Activated T-cell treated with anti-CD3 and anti-CD28 coated beads for 24 hours (primary cell): ENCODE results near the gene KLK8.
A peak's percentile ranks its signal among the peaks of the same experiment; 100 is the strongest.
"Not testable (repeated sequence)": the region's sequence is repeated elsewhere in the genome, so short reads cannot be mapped to it uniquely, and the experiment has no call there.

Source experiments
- DNase-seq: peaks from one replicate; pipeline ENCODE4 v3.0.0-alpha.2; 2020; ENCODE audit warnings: low read depth

The KLK8 gene

DNA sequence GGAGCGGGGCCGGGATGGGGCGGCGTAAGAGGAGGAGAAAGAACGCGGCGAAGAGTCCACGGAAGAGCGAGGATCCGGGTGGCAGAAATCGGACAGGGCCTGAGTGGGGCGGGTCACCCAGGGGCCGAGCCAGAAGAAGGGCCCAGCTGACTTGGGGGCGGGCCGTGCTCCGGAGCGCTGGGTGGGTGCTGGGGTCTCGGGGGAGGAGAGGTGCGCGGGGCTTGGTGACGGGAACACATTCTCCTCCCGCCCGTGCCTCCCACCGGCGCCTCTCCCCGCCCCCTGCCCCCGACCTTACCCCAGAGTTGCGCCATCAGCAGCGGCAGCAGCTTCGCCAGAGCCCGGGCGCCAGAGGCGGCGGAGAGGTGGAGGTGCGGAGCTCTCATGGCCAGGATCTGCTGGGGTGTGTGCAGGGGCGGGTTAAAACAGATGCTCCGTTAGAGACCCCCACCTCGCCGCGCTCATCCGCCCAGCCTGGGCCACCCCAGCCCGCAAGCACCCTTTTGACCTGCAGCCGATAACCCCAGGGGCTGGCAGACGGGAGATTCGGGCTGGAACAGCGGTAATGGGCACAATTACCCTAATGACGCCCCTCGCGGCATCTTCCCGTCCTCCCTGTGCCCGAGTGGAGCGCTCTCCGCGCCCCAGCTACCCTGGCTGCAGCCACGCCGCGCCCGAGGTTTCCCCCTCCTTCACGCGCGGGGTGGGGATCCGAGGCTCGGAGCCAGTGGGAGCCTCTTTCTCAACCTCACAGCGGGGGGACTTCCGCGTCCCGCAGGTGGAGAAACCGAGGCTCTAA lies 17.5 kb upstream of the KLK8 start:
- no peak for DNase-seq

DNA sequence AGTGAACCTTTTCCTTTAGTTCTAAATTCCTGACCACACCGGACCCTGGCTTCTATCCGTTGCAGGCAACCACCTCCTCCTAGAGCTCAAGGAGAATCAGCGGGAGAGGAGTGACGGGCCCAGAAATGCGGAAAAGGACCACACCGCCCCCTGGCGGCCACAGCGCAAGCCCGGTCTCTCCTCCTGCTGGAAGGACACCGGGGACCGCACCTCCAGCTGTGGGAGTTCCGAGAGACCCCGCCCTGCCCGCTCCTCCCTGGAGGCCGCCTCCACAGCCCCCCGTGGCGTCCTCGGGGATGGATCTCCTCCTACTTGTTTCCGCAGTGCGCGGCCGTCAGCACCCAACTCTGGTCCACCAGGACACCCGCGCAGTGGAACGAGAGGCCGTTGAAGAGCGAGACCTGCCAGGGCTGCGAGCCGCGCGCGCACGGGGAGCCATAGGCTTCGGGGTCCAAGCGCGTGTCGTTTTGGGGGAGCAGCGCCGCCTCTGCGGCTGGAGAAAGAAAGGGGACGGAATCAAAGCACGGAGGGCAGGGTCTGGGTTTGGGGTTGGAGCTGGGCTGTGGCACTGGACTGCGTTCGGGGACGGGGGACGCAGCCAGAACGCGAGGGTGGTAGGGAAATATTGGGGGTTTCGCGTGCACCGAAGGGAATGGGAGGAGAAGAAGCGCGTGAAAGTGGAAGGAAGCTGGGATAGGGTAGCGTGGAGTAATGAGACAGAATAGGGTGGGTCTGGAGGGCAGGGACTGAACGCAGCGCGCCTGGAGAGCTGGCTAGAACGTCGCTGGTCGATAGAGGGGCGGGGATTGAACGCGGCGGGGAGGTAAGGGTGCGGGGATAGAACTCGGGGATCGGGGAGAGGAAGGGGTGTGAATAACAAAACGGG lies 15.6 kb upstream of the KLK8 start:
- DNase-seq = peak; percentile 49

DNA sequence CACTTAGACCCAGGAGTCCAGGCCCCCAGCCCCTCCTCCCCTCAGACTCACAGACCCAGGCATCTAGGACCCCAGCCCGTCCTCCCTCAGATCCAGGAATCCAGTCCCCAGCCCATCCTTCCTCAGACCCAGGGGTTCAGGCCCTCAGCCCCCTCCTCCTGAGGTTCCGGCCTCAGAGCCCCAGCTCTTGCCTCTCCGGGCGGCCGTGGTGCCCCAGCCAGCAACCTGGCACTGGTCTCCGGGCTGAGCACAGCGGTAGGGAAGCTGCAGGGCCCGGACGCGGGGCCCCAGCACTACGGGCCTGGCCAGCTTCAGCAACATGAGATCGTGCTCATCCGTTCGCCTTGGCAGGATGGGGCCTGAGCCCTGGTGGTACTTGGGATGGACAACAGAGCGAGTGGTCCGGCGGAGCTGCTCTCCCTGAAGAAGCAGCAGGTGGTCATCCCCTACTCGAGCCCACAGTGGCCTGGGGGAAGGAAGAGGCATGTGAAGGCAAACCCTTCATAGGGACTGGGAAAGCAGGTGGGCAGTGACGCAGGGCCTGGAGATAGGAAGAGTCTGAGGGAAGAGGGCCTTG lies 14.4 kb upstream of the KLK8 start:
- no peak for DNase-seq

DNA sequence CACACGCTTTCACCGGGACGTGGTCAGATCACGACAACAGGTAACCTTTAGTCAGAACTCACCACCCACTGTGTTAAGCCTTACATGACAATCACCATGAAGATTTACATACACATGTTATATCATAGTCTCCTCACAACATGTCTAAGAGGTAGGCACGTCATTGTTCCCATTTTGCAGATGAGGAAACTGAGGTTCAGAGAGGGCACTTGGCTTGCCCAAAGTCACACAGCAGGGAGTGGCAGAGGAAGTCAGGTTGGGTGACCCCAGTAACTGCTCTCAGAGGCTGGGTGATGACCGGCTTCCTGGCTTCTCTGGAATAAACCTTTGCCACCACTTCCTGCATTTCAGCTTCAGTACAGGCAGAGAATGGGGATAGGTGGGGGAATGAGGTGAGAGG lies 12.8 kb upstream of the KLK8 start:
- no peak for DNase-seq

DNA sequence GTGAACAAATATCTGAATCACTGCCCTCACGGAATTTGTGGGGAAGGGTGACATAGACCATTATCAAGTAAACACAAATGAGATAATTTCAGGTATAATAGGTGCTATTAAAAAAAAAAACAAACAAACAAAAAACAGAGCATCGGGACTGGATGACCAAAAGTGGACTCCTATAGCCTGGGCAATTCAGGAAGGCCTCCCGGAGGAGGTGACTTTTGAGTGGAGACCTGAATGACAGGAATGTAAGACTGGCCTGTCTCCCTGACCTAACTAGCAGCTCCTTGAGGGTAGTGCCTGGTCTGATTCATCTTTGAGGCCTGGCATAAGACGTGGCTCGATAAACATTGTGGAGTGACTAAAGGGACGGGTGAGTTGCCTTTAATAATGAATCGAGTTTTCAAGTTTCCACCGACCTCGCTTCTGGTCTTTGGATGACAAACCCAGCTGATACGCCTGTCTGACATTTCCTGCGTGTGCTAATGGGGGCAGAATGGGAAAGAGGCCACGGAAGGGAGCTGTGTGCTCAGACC lies 11.3 kb upstream of the KLK8 start:
- no peak for DNase-seq

DNA sequence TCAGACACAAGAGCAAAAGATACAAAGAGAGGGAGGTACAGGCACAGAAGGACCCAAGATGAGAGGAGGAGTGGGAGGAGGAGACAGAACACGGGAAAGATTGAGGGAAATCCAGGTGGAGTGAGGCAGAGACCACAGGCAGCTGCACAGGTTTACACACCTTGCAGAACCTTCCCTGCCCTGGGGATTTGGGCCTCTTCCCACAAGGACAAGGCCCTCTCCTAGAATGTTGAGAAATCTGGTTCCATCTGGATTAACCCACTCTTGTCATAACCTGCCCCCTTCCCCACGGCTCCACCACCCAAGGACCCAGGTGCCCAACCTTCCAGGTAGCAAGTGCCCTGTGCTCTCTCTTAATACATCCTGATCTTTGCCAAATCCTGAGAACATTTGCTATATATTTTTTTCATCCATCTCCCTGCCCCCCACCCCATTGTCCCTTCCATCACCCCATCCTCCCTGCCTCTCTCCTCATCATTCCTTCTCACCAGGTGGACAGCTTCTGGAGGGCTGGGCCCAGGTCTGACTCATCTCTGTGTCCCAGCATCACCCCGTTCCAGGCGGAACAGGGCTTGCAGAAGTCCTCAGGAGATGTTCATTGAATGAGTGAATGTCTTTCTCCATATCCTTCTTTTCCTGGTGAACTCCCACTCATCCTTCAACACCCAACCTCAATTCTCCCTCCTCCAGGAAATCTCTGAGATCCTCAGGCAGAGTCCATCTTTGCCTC lies 8.8 kb upstream of the KLK8 start:
- DNase-seq = no peak

DNA sequence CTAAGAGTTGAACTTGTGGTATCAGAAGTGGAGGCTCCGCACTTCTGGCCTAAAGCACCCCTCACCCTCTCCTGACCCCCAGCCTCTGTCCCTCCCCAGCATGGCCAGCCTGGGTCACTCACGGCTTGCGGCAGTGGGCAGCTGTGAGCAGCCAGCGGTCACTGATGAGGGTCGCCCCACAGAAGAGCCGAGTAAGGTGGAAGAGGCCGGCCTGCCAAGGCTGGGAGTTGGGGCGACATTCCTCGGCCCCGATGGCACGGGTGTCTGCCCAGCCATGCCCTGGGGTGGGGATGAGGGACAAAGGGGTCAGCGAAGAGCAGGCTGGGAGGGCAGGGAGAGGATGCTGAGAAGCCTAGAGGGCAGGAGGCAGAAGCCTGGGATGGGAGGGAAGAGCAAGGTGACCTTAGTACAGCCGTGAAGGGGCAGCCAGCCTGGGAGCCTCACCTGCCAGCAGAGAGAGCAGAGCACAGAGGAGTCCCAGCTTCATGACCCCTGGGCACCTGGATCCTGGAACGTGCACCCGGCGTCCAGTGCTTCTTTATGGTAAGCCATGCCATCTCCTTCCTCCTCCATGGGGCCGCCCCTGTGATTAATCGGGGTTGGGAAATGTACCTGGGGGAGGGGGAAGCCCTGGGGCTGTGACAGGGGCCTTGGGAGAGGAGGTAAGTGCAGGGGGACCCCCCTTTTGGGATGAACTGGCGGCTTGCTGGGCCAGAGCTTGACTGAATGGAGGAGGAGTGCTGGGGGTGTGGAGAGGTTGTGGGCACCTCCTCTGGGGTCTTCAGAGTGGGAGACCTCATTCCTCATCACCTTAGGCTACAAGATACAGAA lies 7.9 kb upstream of the KLK8 start:
- no peak for DNase-seq

DNA sequence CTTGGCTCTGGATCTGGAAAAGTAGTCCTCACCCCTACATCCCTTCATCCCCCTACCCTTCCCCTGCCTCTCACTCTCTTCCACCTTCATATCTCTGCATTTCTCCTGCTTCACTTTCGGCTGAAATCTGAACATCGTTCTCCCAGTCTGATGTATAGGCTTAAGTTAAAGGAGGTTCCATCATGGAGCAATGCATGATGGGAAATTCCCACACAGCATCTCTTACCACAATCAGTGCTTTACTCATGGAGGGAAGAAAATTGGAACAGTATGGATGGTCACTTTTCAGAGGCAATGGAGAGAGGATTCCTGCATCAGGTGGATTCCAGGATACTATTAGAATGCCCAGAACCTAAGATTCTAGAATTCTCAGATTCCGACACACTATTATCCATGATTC lies 6.1 kb upstream of the KLK8 start:
- DNase-seq = no peak

DNA sequence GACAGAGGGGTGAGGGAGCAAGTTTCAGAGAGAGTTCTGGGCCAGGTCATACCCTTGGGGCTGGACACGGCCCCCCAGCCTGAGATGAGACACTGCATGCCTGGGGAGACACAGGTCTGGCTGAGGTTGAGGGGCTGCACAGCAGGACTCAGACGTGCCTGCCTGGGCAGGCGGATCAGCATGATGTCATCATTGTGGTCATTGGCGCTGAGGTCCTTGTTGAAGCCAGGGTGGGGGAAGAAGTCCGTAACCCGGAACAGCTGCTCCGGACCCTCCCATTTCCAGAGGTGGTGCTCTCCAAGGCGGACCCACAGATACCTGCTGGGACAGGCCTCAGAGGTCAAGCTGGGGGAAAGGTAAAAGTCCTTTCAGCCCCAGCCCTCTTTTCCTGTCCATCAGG lies 5.0 kb upstream of the KLK8 start:
- DNase-seq = no peak

DNA sequence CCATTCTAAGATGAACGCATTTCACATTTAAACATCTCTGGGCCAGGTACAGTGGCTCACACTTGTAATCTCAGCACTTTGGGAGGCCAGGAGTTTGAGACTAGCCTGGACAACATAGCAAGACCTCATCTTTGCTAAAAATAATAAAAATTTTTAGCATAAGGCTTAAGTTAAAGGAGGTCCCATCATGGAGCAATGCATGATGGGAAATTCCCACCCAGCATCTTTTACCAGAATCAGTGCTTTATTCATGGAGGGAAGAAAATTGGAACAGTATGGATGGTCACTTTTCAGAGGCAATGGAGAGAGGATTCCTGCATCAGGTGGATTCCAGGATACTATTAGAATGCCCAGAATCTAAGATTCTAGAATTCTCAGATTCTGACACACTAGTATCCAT lies 3.8 kb upstream of the KLK8 start:
- DNase-seq = no peak

DNA sequence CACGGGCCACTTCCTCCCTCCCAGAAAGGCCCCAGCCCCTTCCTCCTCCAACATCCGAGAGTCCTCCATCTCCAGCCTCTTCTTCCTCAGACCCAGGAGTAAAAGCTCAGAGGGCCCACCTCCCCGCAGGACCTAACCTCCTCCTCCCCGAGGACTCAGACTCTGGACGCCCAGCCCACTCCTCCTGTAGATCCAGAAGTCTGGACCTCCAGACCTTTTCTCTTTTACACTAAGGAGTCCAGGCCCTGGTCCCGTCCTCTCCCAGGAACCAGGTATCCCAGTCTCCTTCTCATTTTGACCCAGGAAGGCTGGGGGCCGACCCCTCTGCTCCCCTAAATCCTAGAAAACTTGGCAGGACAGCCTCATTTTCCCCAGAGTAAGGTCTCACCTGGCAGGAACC lies 1.9 kb upstream of the KLK8 start:
- no peak for DNase-seq

DNA sequence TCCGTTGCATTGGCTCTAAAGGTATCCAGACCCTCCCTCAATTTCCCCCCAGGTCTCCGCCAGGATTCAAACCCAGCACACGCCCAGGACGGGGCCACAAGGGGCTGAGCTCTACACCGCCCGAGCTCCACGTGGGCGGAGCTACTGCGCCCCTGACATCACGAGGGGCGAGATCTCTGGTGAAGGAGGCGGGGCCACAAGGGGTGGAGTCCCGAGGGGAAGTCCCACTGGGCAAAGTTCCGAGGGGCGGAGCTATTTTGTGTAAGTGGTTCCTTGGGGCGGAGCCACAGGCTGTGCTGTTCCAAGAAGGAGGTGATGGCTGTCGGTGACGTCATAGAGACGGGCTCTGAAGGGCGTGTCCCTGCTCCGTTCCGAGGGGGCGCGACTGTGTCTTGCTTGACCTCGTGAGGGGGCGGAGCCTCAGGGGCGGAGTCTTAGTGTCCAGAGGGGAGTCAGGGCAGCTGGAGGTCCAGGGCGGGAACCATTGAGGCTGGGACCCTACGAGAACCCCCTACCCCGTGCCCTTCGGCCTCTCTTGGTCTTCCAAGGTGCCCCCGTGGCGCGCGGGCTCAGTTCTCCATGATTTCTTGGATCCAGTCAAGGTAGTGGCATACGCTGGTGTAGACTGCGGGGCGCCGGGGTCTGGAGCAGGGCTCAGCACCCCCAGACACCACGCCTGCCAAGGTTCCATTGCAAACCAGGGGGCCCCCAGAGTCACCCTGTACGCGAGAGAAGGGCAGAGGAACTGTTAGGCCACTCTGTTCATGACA lies 1.3 kb upstream of the KLK8 start:
- DNase-seq = peak; percentile 8

DNA sequence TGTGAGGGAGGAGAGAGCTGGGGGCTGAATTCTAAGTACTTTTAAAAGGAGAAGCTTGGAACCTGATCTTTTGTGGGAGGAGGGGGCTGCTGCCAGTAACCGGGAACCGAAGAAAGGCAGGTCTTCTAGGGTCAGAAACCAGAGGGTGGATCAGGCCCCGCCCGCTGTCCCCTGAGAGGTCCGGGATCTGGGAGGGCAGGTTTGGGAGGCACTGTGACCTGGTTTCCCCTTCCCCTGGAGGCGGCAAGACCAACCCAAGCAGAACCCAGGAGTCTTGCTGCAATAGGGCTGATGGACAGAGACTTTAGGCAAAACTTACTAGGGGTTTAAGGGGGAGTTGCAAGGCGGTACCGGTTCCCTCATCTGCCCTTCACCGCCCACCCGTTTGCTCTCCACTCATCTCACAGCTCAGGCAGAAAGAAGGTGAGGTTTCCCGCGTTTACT lies 707 bp upstream of the KLK8 start:
- DNase-seq = no peak

DNA sequence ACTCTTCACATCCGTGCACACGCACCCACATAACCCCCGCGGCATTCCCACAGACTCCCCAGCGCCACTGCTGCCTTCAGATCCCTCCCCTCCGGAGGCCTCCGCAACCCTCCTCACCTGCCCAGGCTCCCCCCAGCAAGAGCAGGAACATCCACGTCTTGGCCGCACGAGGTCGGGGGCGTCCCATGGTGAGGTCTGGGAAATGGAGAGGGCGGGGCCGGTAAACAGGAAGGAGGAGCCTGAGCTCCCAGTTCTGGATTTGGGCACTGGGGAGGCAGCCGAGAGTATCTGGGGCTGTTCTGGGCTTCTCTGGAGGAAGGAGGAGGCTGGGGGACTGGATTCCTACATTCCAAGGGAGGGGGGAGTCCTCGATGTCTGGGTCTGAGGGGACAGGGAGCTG lies 423 bp downstream of the KLK8 start:
- no peak for DNase-seq

DNA sequence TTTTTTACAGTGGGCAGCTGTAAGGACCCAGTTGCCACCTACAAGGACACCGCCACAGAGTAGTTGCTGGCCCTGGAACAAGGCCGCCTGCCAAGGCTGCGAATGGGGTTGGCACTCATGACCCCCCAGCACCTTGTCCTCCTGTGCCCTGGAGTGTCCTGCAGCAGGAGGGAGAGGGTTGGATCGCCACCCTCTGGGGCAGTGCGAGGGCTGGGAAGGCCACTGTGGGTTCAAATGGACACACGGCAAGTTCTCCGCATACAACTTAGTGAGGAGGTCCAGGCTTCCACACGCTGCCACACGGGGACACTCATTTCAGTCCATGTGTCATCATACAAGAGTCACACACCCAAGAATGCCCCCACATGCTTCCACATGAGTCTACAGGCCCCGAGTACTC lies 978 bp downstream of the KLK8 start:
- no peak for DNase-seq

DNA sequence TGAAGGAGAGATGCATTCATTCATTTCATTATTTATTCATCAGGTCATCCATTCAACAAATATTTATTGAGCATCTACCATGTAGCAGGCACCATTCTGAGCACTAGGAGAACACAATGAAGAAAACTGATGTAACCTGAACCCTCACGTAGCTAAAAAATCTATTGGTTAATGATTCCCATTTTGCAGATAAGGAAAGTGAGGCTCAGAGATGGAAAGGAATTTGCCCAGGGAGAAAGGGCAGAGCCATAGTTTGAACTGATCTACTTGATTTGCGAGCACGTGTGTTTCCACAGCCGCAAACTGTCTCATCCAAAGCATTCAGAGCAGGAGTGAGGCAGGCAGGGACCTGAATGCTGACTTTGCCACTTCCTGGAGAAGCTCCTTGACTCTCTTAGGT lies 2.7 kb downstream of the KLK8 start:
- no peak for DNase-seq

DNA sequence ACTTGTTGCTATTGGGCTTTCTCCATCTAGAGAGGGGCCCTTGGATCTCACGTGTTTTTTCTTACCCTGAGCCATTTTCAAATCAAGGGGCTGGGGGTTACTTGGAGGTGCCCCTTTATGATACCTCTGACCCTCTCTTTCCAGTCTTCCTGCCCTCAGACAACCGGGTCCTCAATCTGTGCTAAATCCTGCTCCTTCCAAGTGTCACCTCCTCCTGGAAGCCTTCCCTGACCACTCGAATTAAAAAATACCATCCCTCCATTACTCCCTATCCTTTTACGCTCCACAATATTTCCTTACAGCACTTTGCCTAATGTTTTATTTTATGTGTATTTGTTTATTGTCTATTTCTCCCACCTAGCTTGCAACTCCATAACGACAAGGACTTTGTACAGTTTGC lies 3.3 kb downstream of the KLK8 start:
- DNase-seq = no peak

DNA sequence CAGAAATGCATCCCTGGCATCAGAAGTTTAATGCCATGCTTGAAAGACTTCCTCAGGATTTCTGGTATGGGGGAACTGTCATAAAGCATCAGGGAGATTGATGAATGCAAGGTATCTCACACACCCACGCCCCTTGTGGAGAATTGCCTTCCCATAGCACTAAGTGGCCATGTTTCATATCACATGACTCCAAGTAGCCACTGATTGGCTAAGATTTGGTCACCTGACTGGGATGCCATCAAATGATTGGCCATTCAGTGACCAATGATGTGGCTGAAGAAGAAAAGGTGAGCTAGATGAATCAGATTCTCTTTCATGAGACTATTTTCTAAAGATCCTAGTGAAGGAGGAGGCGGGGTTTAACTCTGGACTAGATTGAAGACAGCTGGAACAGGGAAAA lies 7.3 kb downstream of the KLK8 start:
- DNase-seq = no peak

DNA sequence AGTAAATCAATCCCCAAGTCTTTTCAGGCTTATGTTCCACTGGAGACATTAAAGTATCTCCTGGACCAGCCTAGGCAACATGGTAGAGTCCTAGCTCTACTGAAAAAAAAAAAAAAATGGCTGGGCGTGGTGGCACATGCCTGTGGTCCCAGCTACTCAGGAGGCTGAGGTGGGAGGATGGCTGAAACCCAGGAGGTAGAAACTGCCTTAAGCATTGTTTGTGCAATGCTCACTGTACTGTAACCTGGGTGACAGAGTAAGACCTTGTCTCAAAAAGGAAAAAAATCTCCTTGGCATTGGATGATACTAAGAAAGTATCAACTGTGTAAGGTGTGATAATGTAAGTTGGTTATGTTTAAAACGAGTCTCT lies 8.8 kb downstream of the KLK8 start:
- no peak for DNase-seq

DNA sequence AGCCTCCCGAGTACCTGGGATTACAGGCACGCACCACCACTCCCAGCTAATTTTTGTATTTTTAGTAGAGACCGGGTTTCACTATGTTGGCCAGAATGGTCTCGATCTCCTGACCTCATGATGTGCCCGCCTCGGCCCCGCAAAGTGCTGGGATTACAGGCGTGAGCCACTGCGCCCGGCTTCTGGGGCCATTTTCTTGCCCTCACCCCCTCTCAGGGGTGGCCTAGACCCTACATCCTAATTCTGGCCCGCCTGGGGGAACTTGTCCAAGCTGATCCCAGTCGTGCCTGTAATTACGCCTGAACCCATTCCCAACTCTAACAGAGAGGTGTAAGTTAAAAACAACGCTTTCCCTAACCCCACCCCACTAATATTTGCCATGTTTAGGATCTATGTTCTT lies 17.0 kb downstream of the KLK8 start:
- not testable (repeated sequence) for DNase-seq
